IMR-90 (cell line): ENCODE measurements around the gene HDHD5. TPM values are rescaled to one million over a fixed set of nuclear protein-coding genes. Genes with fewer than 3 reads are reported as not detected.

Experiments
- ATAC-seq: fragments of 200-7000 bp; cut with Tn5 transposase; 2 replicates; pipeline ENCODE4 v1.9.1; 2020; ENCODE audit warnings: low read depth, mild to moderate bottlenecking, moderate library complexity
- BruUV-seq: library from RNA; stranded (reverse); fragments of 400-500 nt; replicated peaks from 2 replicates; lab custom pipeline; 2021; lab: Mats Ljungman, UMichigan
- CTCF ChIA-PET: fragments of 300-600 bp; formaldehyde crosslinking; extraction: SDS; loops from one replicate; lab custom pipeline; 2021; ENCODE audit warnings: antibody characterized with exemption; lab: Yijun Ruan, JAX
- POLR2A ChIA-PET: fragments of 300-600 bp; sonication (Branson Sonifier 250); formaldehyde crosslinking; loops from one replicate; lab custom pipeline; 2022; ENCODE audit warnings: antibody characterized with exemption; ENCODE audit not compliant: unreplicated experiment; lab: Charles Lee
- DNase-seq: peaks from one replicate; pipeline ENCODE4 v3.0.0; 2013
- H2AFZ ChIP-seq: replicated peaks from 2 replicates; pipeline ENCODE3; 2013; ENCODE audit warnings: low read length, mild to moderate bottlenecking; ENCODE audit not compliant: poor library complexity
- H2AK5ac ChIP-seq: 2 replicates; pipeline ENCODE4 v1.6.1; 2013; ENCODE audit warnings: low read depth, low read length, inconsistent platforms
- H2AK9ac ChIP-seq: replicated peaks from 2 replicates; pipeline ENCODE3; 2013; ENCODE audit warnings: mild to moderate bottlenecking, low read depth, low read length, moderate library complexity; ENCODE audit not compliant: poor library complexity
- H2BK120ac ChIP-seq: 2 replicates; pipeline ENCODE4 v1.6.1; 2013; ENCODE audit warnings: low read depth, low read length, inconsistent platforms
- H2BK15ac ChIP-seq: 3 replicates; pipeline ENCODE4 v1.6.1; 2013; ENCODE audit warnings: low read depth, low read length, inconsistent platforms
- H2BK20ac ChIP-seq: 2 replicates; pipeline ENCODE4 v1.6.1; 2013; ENCODE audit warnings: low read depth, mild to moderate bottlenecking, inconsistent platforms, low read length, moderate library complexity
- H2BK5ac ChIP-seq: 2 replicates; pipeline ENCODE4 v1.6.1; 2013; ENCODE audit warnings: mild to moderate bottlenecking, low read depth, low read length, inconsistent platforms; ENCODE audit not compliant: poor library complexity, severe bottlenecking
- H3K14ac ChIP-seq: replicated peaks from 2 replicates; pipeline ENCODE4 v1.6.1; 2013; ENCODE audit warnings: low read depth, low read length, inconsistent platforms
- H3K18ac ChIP-seq: 2 replicates; pipeline ENCODE4 v1.6.1; 2013; ENCODE audit warnings: low read depth, low read length, control low read depth
- H3K23ac ChIP-seq: 2 replicates; pipeline ENCODE4 v1.6.1; 2013; ENCODE audit warnings: low read depth, low read length, inconsistent platforms
- H3K27ac ChIP-seq: 2 replicates; pipeline ENCODE4 v1.5.1; 2013; ENCODE audit warnings: mild to moderate bottlenecking, control low read depth, low read length; ENCODE audit not compliant: insufficient read depth
- H3K27me3 ChIP-seq: 2 replicates; pipeline ENCODE4 v1.6.1; 2013; ENCODE audit warnings: low read length; ENCODE audit not compliant: control insufficient read depth, insufficient read depth
- H3K36me3 ChIP-seq: 2 replicates; pipeline ENCODE4 v1.6.1; 2013; ENCODE audit warnings: low read length, mixed read lengths; ENCODE audit not compliant: control insufficient read depth, insufficient read depth
- H3K4ac ChIP-seq: 2 replicates; pipeline ENCODE4 v1.6.1; 2013; ENCODE audit warnings: low read depth, low read length, inconsistent platforms
- H3K4me1 ChIP-seq: 2 replicates; pipeline ENCODE4 v1.6.1; 2013; ENCODE audit warnings: low read length, mixed read lengths; ENCODE audit not compliant: control insufficient read depth, insufficient read depth
- H3K4me2 ChIP-seq: 2 replicates; pipeline ENCODE4 v1.6.1; 2013; ENCODE audit warnings: low read depth, mild to moderate bottlenecking, control low read depth, low read length, moderate library complexity
- H3K4me3 ChIP-seq: 2 replicates; pipeline ENCODE4 v1.5.1; 2013; ENCODE audit warnings: low read depth, mild to moderate bottlenecking, control low read depth, low read length, moderate library complexity; ENCODE audit not compliant: insufficient read depth
- H3K56ac ChIP-seq: 2 replicates; pipeline ENCODE4 v1.6.1; 2013; ENCODE audit warnings: low read length, inconsistent platforms; ENCODE audit not compliant: insufficient read depth; ENCODE audit errors: extremely low read depth
- H3K79me1 ChIP-seq, 2 experiments: 2 replicates each; pipeline ENCODE4 v1.6.1; 2013; ENCODE audit warnings: low read length in 2 of 2, inconsistent platforms in 1 of 2, low read depth in 1 of 2
- H3K9ac ChIP-seq: 2 replicates; pipeline ENCODE4 v1.6.1; 2013; ENCODE audit warnings: low read depth, low read length, control low read depth
- H3K9me1 ChIP-seq: 2 replicates; pipeline ENCODE4 v1.6.1; 2013; ENCODE audit warnings: low read length, inconsistent platforms; ENCODE audit not compliant: insufficient read depth
- H3K9me3 ChIP-seq: 2 replicates; pipeline ENCODE4 v1.6.1; 2013; ENCODE audit warnings: low read length; ENCODE audit not compliant: control insufficient read depth, insufficient read depth
- H4K20me1 ChIP-seq: 2 replicates; pipeline ENCODE4 v1.6.1; 2013; ENCODE audit warnings: low read length, inconsistent platforms; ENCODE audit not compliant: insufficient read depth
- H4K5ac ChIP-seq: 2 replicates; pipeline ENCODE4 v1.6.1; 2013; ENCODE audit warnings: mild to moderate bottlenecking, low read depth, low read length, control low read depth
- H4K8ac ChIP-seq, 2 experiments: 2 replicates each; pipeline ENCODE4 v1.6.1; 2013; ENCODE audit warnings: low read depth in 2 of 2, low read length in 2 of 2, control low read depth in 1 of 2, inconsistent platforms in 1 of 2
- H4K91ac ChIP-seq: 2 replicates; pipeline ENCODE4 v1.6.1; 2013; ENCODE audit warnings: low read depth, low read length, inconsistent platforms; ENCODE audit not compliant: insufficient read depth
- BHLHE40 ChIP-seq: fragments of 150-350 bp; IDR thresholded peaks from 2 replicates; pipeline ENCODE4 v1.6.1; 2016; ENCODE audit warnings: mild to moderate bottlenecking, low read depth, low read length
- CHD1 ChIP-seq: IDR thresholded peaks from 2 replicates; pipeline ENCODE4 v1.6.1; 2012; ENCODE audit warnings: low read depth, low read length, improper control_type of control experiment
- CTCF ChIP-seq: conservative IDR thresholded peaks from 2 replicates; pipeline ENCODE4 v1.5.1; 2012; ENCODE audit warnings: mild to moderate bottlenecking, low read depth, low read length, improper control_type of control experiment
- MAZ ChIP-seq: IDR thresholded peaks from 2 replicates; pipeline ENCODE4 v1.6.1; 2012; ENCODE audit warnings: low read depth, mild to moderate bottlenecking, low read length, improper control_type of control experiment, moderate library complexity, borderline replicate concordance
- NFE2L2 ChIP-seq: fragments of 150-350 bp; IDR thresholded peaks from 2 replicates; pipeline ENCODE4 v1.6.1; 2016; ENCODE audit warnings: low read depth, mild to moderate bottlenecking, low read length
- RAD21 ChIP-seq: IDR thresholded peaks from 2 replicates; pipeline ENCODE4 v1.6.1; 2012; ENCODE audit warnings: low read length, improper control_type of control experiment
- RCOR1 ChIP-seq: IDR thresholded peaks from 2 replicates; pipeline ENCODE4 v1.6.1; 2012; ENCODE audit warnings: mild to moderate bottlenecking, low read length, improper control_type of control experiment; ENCODE audit not compliant: insufficient replicate concordance
- RFX5 ChIP-seq: IDR thresholded peaks from 2 replicates; pipeline ENCODE4 v1.8.0; 2012; ENCODE audit warnings: low read depth, mild to moderate bottlenecking, low read length, moderate library complexity
- WGBS, 2 experiments: methylation state at CpG; one replicate each; pipeline versions ENCODE4 v1.1.5 to v1.1.7; 2013; ENCODE audit warnings: missing lambda C conversion rate in 2 of 2; ENCODE audit not compliant: insufficient read length in 1 of 2; ENCODE audit errors: extremely low coverage in 2 of 2; 5-methylcytosine and 5-hydroxymethylcytosine counted together
- dilution Hi-C: fragments of 300-500 bp; cut with HindIII; formaldehyde crosslinking; loops from one replicate; pipeline ENCODE4 v1.14.3; 2018; ENCODE audit warnings: low sequenced_read_pairs; ENCODE audit not compliant: unreplicated experiment
- in situ Hi-C: fragments of 300-500 bp; cut with MboI; formaldehyde crosslinking; loops from 3 replicates; pipeline ENCODE4 v1.14.3; 2019; ENCODE audit warnings: low sequenced_read_pairs, inconsistent platforms, mixed read lengths
- intact Hi-C: fragments of 100-400 bp; cut with micrococcal nuclease; formaldehyde crosslinking; loops from 2 replicates; pipeline ENCODE4 v1.10.0; 2022
- polyA plus RNA-seq, 3 experiments: library from polyadenylated mRNA; depleted of rRNA; stranded (reverse); fragments of >200 nt; gene quantifications; 2 replicates each; pipeline ENCODE4 v1.2.3, GENCODE V29; 2012; ENCODE audit warnings: low replicate concordance in 1 of 3
- total RNA-seq: library from RNA; depleted of rRNA; stranded (reverse); fragments of >200 nt; gene quantifications from 2 replicates; pipeline ENCODE4 v1.2.3, GENCODE V29; 2012
- TF ChIP-seq, protein P1 (sequence below): fragments of 150-350 bp; IDR thresholded peaks from 2 replicates; pipeline ENCODE4 v1.6.1; 2017; ENCODE audit warnings: mild to moderate bottlenecking, antibody characterized with exemption, low read length, low read depth

The HDHD5 gene
- total and polyA plus RNA-seq, 2 of the 4 experiments (the other 2 are of a cell fraction): 31.9 to 37.5 TPM

GRCh38 chr22:17140022-17140421 is 19.1 kb downstream of the HDHD5 start:
- POLR2A ChIA-PET: no interaction called here
- dilution Hi-C loops (no loop called here), intact Hi-C loops (no loop called here), in situ Hi-C loops (no loop called here)
- Histone ChIP-seq H2AFZ (no peak overlapping the region), H3K18ac (no peak overlapping the region), H2AK9ac (no peak overlapping the region), H3K36me3 (peaks cover 40% of the 10 kb centered on the region), H3K9me3 (no peaks in the 10 kb centered on the region), H4K20me1 (no peaks in the 10 kb centered on the region; the same call in 1 of the 2 replicates), H4K8ac (no peak overlapping the region), H2BK5ac (no peak overlapping the region), H3K27ac (no peak overlapping the region), H2BK120ac (no peak overlapping the region), H3K14ac (no peak overlapping the region), H3K27me3 (no peaks in the 10 kb centered on the region), H2BK15ac (no peak overlapping the region), H4K91ac (no peak overlapping the region), H3K4me3 (no peak overlapping the region), H4K5ac (no peak overlapping the region), H2BK20ac (no peak overlapping the region), H3K79me1 (no peaks in the 10 kb centered on the region; a peak in 1 of 4 replicates), H3K4me2 (no peak overlapping the region), H3K56ac (no peak overlapping the region), H3K9me1 (no peaks in the 10 kb centered on the region), H3K23ac (no peak overlapping the region), H3K4me1 (no peaks in the 10 kb centered on the region), H3K9ac (no peak overlapping the region), H2AK5ac (no peak overlapping the region), H3K4ac (no peak overlapping the region)
- ATAC-seq (no peak), DNase-seq (no peak)
- CTCF ChIA-PET: no interaction called here
- 81% methylated on average over 5 of the region's 8 CpGs; no CpG with 5 or more reads in 1 of the 2 experiments for WGBS, 2 experiments
- no peak for TF ChIP-seq MAZ
- TF ChIP-seq RCOR1: no peak
- TF ChIP-seq NFE2L2: no peak
- TF ChIP-seq BHLHE40: no peak
- TF ChIP-seq, protein P1, sequence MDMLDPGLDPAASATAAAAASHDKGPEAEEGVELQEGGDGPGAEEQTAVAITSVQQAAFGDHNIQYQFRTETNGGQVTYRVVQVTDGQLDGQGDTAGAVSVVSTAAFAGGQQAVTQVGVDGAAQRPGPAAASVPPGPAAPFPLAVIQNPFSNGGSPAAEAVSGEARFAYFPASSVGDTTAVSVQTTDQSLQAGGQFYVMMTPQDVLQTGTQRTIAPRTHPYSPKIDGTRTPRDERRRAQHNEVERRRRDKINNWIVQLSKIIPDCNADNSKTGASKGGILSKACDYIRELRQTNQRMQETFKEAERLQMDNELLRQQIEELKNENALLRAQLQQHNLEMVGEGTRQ: no peak
- no peak for TF ChIP-seq RAD21
- TF ChIP-seq CHD1: no peak
- TF ChIP-seq RFX5: no peak
- no peak for TF ChIP-seq CTCF
- no TSS peak for BruUV-seq
